Measurements from ENCODE around the gene STX8.
"Not testable (repeated sequence)": the region's sequence is repeated elsewhere in the genome, so short reads cannot be mapped to it uniquely, and the experiment has no call there.

GRCh38 chr17:9376177-9376576 is 199.4 kb downstream of the STX8 start:
- TF ChIP-seq, protein P1, sequence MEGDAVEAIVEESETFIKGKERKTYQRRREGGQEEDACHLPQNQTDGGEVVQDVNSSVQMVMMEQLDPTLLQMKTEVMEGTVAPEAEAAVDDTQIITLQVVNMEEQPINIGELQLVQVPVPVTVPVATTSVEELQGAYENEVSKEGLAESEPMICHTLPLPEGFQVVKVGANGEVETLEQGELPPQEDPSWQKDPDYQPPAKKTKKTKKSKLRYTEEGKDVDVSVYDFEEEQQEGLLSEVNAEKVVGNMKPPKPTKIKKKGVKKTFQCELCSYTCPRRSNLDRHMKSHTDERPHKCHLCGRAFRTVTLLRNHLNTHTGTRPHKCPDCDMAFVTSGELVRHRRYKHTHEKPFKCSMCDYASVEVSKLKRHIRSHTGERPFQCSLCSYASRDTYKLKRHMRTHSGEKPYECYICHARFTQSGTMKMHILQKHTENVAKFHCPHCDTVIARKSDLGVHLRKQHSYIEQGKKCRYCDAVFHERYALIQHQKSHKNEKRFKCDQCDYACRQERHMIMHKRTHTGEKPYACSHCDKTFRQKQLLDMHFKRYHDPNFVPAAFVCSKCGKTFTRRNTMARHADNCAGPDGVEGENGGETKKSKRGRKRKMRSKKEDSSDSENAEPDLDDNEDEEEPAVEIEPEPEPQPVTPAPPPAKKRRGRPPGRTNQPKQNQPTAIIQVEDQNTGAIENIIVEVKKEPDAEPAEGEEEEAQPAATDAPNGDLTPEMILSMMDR (IDR thresholded peaks at IDR 0.05; ENCODE audit: borderline replicate concordance, extremely low read depth, low read length, poor library complexity, severe bottlenecking), result not testable (repeated sequence)
- TF ChIP-seq EZH2 (IDR thresholded peaks at IDR 0.05; ENCODE audit: borderline replicate concordance, low read depth, low read length, severe bottlenecking), result not testable (repeated sequence)

Data from DND-41 (cell line).